Posterior vena cava (tissue), 2 donors: ENCODE measurements around the gene FBXW5. TPM values are rescaled to one million over a fixed set of nuclear protein-coding genes. Genes with fewer than 3 reads are reported as not detected.
A peak's percentile ranks its signal among the peaks of the same experiment; 100 is the strongest.

ENCODE experiments used
- DNase-seq: peaks from one replicate; pipeline ENCODE4 v3.0.0-alpha.2; 2020; ENCODE audit warnings: low spot score
- intact Hi-C, 2 donors: fragments of 100-400 bp; cut with DNase I; formaldehyde crosslinking; loops; one replicate each; pipeline versions ENCODE4 v1.14.1 to v1.14.2; 2022 to 2023
- long read RNA-seq, 2 donors: library from polyadenylated mRNA; unstranded; transcript quantifications; one replicate each; pipeline ENCODE4 v2.0.0, GENCODE V29; 2020 to 2021
- total RNA-seq, 2 donors: library from RNA; stranded (reverse); fragmentation: NEBNext Ultra II Directional; extraction: Animal tissue kit (Norgen Biotek cat#: 25700); gene quantifications; one replicate each; pipeline ENCODE4 v1.2.1, GENCODE V29; 2021
- donor health status: DM: yes; HTN: yes; CAD: no.
- donor health status: DM: yes; HTN: yes; CAD: no.

FBXW5 gene, protein sequence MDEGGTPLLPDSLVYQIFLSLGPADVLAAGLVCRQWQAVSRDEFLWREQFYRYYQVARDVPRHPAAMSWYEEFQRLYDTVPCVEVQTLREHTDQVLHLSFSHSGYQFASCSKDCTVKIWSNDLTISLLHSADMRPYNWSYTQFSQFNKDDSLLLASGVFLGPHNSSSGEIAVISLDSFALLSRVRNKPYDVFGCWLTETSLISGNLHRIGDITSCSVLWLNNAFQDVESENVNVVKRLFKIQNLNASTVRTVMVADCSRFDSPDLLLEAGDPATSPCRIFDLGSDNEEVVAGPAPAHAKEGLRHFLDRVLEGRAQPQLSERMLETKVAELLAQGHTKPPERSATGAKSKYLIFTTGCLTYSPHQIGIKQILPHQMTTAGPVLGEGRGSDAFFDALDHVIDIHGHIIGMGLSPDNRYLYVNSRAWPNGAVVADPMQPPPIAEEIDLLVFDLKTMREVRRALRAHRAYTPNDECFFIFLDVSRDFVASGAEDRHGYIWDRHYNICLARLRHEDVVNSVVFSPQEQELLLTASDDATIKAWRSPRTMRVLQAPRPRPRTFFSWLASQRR
- total RNA-seq, result 100 to 1,000 TPM in 1 of 2 donors, 10 to 100 TPM in 1; 95.0 to 100 TPM
- long read RNA-seq, donor 1, transcript FBXW5-201 (9 exons, 2,274 nt), result major isoform, 82 of 160 reads
- long read RNA-seq, donor 1, partial matches to known transcripts, result 43 of 160 reads
- long read RNA-seq, donor 1, other reads (novel, unspliced or antisense), result 33 of 160 reads
- long read RNA-seq, donor 2, transcript FBXW5-201 (9 exons, 2,274 nt), result major isoform, 332 of 679 reads
- long read RNA-seq, donor 2, partial matches to known transcripts, result 198 of 679 reads
- long read RNA-seq, donor 2, other reads (novel, unspliced or antisense), result 142 of 679 reads

DNA sequence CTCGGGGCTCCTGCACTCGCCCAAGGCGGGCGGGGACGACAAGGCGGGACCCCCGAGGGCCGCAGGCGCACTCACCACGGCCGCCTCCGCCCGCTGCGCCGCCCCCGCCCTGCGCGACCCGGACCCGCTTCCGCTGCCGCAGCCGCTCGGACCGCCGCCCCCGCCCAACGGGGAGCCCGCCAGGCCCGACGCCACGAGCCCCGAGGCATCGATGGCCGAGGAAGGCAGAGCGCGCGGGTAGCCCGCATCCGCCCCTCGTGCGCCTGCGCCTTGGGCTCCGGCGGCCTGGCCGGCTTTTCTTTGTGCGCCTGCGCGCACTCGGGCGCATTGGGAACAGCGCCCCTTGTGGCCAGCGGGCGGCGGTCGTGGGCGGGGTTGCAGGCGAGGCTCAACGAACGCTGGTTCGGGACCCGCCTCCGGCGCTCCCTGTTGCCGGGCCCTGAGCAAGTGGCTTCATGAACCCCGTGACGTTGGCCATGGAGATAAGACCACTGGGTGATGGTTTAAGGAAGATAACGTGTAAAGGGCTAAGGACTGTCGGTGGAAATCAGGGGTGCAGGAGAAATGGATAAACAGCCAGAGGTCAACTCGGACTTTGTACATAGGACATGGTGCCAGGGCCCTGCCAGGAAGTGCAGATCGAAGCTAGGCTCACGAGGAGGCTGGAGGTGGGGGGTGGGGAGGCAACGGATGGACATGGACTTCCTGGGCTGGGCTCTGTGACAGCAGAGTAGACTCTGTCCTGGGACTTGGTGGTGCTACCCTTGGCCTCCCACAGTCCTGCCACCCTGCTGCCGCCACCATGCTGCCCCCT lies at the start of gene FBXW5, which contains the start of gene C8G:
Gene FBXW5 (minus strand): TSS at position 220 of the 814 bp plus-strand sequence. CDS start 655 bp downstream, outside the sequence.
Gene C8G (plus strand): TSS at position 725 of the 814 bp plus-strand sequence. CDS start 78 bp downstream, at position 803.
- DNase-seq, result peak; percentile 98
- intact Hi-C loops, result loop anchor here in 1 of 2 donors (5.0 kb wide), 3 partner anchors 57 to 152 kb away; partner anchors contain the start of genes AJM1, TMEM141 and TRAF2

DNA sequence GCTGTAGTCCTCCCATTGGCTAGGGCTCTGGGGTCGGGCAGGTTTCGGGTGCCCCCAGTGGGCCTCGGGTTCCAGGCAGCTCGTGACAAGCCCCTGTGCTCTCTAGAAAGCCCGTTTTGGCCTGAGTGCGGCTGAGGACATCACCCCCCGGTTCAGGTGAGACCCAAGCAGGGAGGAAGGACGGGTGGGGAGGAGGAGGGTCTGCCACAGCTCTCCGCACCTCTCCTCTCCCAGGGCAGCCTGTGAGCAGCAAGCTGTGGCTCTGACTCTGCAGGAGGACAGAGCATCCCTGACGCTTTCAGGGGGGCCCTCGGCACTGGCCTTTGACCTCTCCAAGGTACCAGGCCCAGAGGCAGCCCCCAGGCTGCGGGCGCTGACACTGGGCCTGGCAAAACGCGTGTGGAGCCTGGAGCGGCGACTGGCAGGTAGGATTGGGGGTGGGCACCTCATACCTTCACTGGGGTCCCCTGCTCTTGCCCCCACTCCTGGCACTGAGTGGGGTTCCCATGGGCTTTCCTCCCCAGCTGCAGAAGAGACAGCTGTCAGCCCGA lies 48.4 kb upstream of the FBXW5 start:
- intact Hi-C loops, result no loop called here
- DNase-seq, result no peak

DNA sequence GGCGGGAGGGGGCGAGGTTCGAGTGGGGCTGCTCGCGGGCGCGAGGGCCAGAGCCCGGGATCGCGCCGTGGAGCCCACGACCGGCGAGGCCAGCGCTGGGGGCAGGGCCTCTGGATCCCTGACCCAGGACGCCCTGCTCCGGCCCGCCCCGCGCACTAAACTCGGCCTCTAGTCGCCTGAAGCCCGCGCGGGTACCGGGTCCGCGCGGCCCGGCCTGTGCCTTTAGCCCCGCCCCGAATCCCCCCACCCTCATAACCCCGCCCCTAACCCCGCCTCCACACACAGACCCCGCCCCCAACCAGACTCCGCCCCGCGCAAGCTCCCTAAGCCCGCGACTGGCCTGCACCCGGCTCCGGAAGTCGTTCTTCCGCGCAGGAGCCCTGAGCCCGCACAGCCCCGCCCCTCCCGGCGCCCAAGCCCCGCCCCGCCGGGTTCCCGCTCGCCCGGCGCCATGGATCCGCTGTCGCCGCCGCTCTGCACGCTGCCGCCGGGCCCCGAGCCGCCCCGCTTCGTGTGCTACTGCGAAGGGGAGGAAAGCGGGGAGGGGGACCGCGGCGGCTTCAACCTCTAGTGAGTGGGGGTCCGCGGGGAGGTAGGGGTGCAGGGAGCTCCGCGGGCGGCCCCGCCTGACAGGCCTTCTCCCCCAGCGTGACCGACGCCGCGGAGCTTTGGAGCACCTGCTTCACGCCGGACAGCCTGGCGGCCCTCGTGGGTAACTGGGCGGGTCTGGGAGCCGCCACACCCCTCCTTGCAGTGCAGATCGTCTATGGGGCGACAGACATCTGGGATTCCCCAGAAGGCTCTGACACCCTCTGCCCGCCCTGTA lies 47.7 kb upstream of the FBXW5 start, which contains the start of gene PAXX:
Gene PAXX (plus strand): TSS at position 430 of the 826 bp plus-strand sequence. CDS start 22 bp downstream, at position 452.
- DNase-seq, result peak; percentile 98
- intact Hi-C loops, result no loop called here

DNA sequence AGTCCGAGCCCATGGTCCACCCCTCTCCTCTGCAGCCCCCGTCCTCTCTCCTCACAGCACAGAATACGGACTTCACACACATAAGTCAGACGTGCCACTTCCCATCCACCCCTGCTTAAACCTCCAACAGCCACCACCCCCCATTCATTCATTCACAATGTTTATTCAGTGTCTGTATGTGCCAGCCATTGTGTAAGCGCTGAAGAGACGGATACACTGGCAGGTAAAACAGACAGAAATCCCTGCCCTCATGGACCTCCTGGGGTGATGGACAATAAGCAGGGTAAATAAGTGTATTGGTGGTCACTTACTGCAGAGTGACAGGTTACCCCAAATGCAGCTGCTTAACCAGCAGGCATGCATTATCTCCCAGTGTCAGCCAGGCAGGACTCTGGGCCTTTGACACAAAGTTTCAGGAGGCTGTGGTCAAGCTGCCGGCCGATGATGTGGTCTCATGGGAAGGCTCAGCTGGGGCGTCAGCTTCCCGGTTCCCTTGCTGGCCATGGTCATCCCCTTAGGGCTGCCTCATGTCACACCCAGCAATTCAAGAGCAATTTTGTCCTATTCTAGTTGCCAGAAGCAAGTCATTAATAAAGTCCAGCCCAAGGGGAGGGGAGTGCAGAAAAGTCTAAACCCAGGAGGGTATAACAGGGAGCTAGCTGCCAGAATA lies 45.8 kb upstream of the FBXW5 start:
- no peak for DNase-seq
- intact Hi-C loops, result no loop called here

DNA sequence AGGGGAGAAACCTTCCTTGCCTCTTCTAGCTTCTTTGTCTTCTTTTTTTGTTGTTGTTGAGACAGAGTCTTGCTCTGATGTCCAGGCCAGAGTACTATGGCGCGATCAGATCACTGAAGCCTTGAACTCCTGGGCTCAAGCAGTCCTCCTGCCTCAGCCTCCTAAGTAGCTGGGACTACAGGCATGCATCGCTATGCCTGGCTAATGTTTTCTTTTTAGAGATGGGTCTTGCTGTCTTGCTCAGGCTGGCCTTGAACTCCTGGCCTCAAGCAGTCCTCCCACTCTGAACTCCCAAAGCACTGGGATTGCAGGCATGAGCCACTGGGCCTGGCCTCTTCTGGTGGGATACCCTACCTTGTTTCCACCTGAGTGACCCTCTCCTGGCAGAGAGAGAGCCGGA lies 44.3 kb upstream of the FBXW5 start:
- intact Hi-C loops, result no loop called here
- DNase-seq, result no peak

DNA sequence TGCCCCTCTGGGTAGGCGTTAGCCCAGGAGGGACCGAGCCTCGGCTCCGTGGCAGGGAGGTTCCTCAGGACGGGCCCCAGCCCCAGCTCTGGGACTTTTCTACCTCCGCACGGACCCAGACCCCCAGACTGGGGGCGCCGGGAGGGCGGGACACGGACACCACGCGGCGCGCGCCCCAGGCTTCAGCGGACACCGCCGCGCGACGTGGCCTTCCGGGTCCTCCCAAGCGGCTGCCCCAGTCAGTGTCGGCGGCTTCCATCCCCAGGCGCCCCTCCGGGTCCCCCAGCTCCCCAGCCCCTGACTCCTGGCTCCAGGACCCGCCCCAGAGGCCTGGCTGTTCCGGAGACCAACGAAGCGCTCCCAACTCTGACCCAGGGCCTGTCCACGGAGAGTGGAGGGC lies 41.3 kb upstream of the FBXW5 start:
- intact Hi-C loops, result no loop called here

DNA sequence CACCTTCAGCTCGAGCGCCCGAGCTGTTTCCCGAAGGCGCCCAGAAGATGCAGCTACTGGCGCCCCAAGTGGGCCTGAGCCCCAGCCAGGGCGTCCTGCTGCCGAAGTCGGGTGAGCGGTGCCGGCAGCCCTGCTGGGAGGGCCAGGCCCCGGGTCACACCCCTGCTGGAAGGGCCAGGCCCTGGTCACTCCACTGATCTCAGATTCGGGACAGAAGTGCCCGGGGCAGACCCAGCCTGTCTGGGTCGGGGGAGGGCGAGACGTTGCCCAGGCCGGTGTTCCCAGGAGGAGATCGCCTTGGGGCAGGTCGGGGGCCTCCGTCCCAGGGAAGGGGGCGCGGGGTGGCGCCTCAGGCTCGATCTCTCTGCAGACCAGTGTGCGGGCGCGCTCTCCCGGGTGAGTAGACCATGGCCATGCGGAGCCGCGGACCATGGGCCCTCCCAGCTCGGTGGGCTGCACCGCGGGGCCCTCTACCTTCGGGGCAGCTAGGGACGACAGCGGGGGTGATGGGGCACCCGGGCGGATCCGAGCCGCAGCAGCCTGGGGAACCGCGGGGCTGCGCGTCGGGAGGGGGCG lies 40.6 kb upstream of the FBXW5 start:
- intact Hi-C loops, result no loop called here
- no peak for DNase-seq

More for the DNA sequence above, 41.3 kb upstream of the FBXW5 start:
- no peak for DNase-seq

DNA sequence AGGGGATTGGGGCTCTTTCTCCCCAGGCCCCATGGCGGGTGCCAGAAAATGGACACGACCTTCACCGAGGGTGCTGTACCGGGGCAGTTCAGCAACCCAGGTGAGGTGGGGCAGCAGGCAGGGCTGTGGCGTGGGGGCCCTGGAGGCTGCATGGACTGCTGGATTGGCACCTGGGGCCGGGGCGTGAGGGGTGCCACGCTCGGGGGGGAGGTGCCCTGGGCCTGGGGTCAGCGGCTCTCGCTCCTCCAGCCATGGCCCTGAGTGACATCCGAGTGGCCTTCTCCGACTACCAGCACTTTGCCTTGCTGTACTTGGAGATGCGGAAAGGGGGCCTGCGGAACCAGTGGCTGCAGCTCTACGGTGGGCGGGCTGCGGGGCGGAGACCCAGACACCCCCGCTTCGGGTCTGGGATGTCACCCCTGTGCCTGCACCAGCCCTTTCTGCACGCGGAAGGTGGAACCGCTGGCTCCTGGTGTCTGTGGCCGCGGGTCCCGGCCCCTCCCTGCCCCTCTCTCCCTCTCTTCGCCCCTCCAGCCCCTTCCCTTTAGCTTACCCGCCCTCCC lies 40.0 kb upstream of the FBXW5 start:
- intact Hi-C loops, result no loop called here
- no peak for DNase-seq

DNA sequence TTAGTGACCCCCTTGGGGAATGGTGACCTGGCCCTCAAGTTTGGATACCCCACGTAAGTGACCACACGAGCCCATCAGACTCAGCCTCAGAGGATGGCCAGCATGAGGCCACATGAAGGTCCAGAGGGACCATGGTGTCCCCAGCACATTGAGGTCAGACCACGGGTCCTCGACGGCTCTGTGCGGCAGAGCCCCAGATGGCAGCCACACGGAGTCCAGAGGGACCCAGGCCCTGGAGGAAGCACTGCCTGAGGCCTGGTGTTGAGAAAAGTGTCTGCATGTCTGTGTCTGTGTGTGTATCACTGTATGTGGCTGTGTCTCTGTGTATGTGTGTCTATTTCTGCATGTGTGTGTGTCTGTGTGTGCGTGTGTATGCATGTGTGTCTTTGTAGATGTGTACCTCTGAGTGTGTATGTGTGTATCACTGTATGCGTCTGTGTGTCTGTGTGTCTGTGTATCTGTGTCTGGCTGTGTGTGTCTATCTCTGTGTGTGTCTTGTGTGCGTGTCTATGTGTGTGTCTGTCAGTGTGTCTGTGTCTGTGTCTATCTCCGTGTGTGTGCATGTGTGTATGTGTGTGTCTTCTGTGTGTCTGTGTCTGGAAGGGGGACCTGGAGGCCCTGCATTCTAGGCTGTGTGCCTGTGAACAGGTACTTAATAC lies 39.2 kb upstream of the FBXW5 start:
- no peak for DNase-seq
- intact Hi-C loops, result no loop called here

DNA sequence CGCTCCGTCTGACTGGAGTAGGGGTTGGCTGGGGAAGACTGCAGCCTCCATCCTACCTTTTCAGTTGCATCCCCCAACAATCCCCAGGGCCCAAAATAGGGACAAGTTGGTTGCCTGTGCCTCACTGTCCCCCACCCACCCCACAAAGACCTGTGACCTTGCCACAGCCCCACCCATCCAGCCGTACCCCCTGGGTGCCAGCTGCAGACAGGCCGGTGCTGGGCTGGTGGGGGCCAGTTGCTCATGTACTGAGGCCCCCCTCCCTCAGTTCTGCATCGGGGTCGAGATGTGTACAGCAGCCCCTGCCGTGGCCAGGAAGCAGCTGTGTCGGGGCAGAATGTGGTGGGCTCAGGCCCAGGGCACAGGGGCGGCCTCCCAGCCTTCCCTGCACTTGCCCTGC lies 38.6 kb upstream of the FBXW5 start:
- no peak for DNase-seq
- intact Hi-C loops, result no loop called here

DNA sequence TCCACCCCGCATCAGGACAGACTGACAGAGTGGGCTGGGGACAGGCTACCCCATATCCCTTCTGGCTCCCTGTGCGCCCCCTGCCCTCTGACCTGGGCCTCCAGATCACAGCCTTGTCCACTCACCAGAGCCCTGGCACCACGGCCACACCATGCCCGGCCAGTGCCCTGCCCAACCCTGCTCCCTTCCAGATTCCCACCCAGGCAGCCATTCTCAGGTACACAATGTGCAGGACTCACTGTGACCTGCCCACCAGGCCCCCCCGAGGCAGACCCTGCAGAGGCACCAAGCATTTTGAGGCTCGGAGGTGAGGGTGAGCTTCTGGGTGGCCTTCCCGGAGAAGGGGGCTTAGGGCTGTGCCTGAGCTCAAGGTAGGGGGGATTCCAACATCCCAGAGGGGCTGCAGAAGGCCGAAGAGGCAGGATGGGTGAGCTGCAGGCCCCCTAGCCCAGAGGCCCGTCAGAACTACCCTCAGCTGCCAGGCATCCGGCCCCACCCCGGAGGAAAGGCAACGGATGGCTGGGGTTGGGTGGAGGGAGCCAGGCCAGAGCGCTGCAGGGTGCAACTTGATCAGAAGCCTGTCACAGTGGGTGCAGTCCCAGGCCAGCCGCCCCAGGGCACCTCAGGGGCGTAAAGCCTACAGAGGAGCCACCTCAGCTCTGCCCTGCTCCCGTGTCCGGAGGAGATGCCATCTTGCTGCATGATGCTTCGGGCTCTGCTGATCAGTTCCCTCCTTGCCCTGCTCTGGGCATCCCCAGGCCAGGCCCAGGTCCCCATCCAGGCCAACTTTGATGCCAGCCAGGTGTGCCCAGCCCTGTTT lies 37.9 kb upstream of the FBXW5 start, which contains the start of gene LCNL1:
Gene LCNL1 (plus strand): TSS at position 762 of the 820 bp plus-strand sequence. CDS start 594 bp downstream, outside the sequence.
- intact Hi-C loops, result no loop called here
- DNase-seq, result no peak

DNA sequence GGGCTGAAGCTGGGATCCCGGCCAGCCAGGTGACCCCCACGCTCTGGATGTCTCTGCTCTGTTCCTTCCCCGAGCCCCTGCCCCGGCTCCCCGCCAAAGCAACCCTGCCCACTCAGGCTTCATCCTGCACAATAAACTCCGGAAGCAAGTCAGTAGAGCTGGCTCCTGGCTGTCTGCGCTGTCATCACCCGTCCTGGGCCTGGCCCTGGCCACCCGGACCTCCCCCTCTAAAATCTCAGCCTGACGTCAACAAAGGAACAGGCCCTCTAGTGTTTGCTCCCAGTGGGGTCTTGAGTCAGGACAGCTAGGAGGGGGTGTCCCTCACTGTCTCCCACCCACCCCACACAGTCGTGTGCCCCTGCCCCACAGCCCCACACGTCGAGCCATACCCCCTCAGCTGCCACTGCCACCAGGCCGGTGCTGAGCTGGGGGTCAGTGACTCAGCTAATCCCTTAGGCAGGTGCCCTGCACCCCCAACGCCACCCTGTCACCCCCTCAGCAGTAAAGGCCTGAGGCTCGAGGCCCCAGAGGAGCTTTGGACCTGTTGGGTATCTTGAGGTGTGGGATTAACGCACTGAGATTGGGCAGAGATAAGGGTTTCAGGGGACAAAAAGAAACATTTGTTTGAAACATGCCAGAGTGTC lies 37.2 kb upstream of the FBXW5 start:
- intact Hi-C loops, result no loop called here
- DNase-seq, result no peak

DNA sequence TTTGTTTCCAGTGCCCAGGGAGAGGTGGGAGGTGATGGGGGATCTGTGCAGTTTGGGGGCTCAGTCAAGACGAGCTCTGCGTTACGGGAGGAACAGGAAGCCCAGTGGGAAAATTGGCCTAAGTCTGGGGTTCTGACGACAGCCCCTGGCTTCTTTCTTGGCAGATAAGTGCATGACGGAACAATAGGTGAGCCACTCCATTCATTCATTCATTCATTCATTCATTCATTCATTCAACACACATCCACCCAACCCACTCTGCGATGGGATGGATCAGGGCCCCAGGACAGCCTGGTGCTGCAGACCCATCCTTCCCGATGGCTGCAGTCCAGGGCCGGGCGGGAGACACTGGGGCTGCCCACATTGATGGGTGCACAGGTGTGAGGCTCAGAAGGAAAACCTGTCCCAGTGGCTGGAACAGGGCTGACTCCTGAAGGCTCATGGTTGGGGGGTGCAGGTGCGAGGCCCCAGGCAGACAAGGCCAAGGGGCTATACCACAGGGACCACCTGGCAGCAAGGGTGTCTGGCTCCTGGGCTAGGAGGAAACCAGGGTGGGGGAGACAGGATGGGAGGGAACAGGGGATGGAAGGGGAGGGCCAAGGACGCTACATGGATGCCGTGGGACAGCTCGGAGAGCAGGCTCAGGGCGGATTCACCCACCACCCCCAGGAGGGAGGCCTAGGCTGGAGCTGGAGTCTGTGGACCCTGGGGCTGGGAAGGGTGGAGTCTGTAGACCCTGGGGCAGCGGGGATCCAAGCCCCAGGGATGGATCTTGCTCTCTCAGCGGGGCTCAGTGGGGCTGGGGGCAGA lies 36.3 kb upstream of the FBXW5 start:
- no peak for DNase-seq
- intact Hi-C loops, result no loop called here
